ENCODE data around the gene AMFR. TPM values are rescaled to one million over a fixed set of nuclear protein-coding genes. Genes with fewer than 3 reads are reported as not detected.

AMFR gene
- total RNA-seq, 2 donors from 2014 or later, result 46.5 to 86.2 TPM

GRCh38 chr16:56450275-56450985 lies 25.1 kb upstream of the AMFR start:
- H3K9me3 Mint-ChIP-seq, result no peaks in the 10 kb centered on the region
- H3K4me3 Mint-ChIP-seq, result peak overlapping the region; percentile 92
- H3K27ac Mint-ChIP-seq, result peak overlapping the region; percentile 86 to 96
- ATAC-seq, result peak in 1 of 2 donors; percentile 63
- peaks cover 32 to 59% of the 10 kb centered on the region in 2 donors for H3K4me1 Mint-ChIP-seq (ENCODE audit: low read depth in 2 of 2)
- H3K27me3 Mint-ChIP-seq, result no peaks in the 10 kb centered on the region
- peaks cover 30% of the 10 kb centered on the region for H3K36me3 Mint-ChIP-seq
- no peak for DNase-seq (ENCODE audit: low spot score)

GRCh38 chr16:56448005-56448404 lies 22.7 kb upstream of the AMFR start:
- H3K4me3 Mint-ChIP-seq, result peak overlapping the region; percentile 92
- peak overlapping the region; percentile 11 to 68 for H3K27ac Mint-ChIP-seq
- H3K4me1 Mint-ChIP-seq (ENCODE audit: low read depth in 2 of 2), result peaks cover 28 to 53% of the 10 kb centered on the region in 2 donors
- no peak for DNase-seq (ENCODE audit: low spot score)
- no peak for ATAC-seq
- H3K27me3 Mint-ChIP-seq, result no peaks in the 10 kb centered on the region
- no peaks in the 10 kb centered on the region for H3K9me3 Mint-ChIP-seq
- H3K36me3 Mint-ChIP-seq, result peaks cover 22% of the 10 kb centered on the region

GRCh38 chr16:56447286-56447685 lies 21.9 kb upstream of the AMFR start:
- ATAC-seq, result no peak
- Mint-ChIP-seq H3K4me1 (ENCODE audit: low read depth in 2 of 2) (peaks cover 28 to 47% of the 10 kb centered on the region in 2 donors), H3K4me3 (peak overlapping the region; percentile 92), H3K9me3 (no peaks in the 10 kb centered on the region), H3K36me3 (peaks cover 29% of the 10 kb centered on the region), H3K27me3 (no peaks in the 10 kb centered on the region), H3K27ac (peak overlapping the region; percentile 11 to 68)
- no peak for DNase-seq (ENCODE audit: low spot score)

- DNase-seq (ENCODE audit: low spot score), result no peak
- no peak for ATAC-seq
- Mint-ChIP-seq H3K9me3 (no peaks in the 10 kb centered on the region), H3K27ac (no peak overlapping the region), H3K27me3 (no peaks in the 10 kb centered on the region), H3K36me3 (peaks cover 45% of the 10 kb centered on the region), H3K4me1 (ENCODE audit: low read depth in 2 of 2) (peaks cover 4 to 9% of the 10 kb centered on the region in 2 donors), H3K4me3 (no peak overlapping the region)
Observed at GRCh38 chr16:56438038-56438437, 12.7 kb upstream of the AMFR start.

- no peaks in the 10 kb centered on the region for H3K9me3 Mint-ChIP-seq
- H3K27me3 Mint-ChIP-seq, result no peaks in the 10 kb centered on the region
- peaks cover 38% of the 10 kb centered on the region for H3K36me3 Mint-ChIP-seq
- no peak overlapping the region for H3K27ac Mint-ChIP-seq
- H3K4me3 Mint-ChIP-seq, result no peak overlapping the region
- ATAC-seq (no peak), DNase-seq (ENCODE audit: low spot score) (no peak)
- peaks cover 0 to 5% of the 10 kb centered on the region in 2 donors for H3K4me1 Mint-ChIP-seq (ENCODE audit: low read depth in 2 of 2)
Observed at GRCh38 chr16:56436258-56436657, 10.9 kb upstream of the AMFR start.

- Mint-ChIP-seq H3K36me3 (peaks cover 15% of the 10 kb centered on the region), H3K9me3 (no peaks in the 10 kb centered on the region), H3K4me3 (no peak overlapping the region), H3K27ac (no peak overlapping the region), H3K27me3 (no peaks in the 10 kb centered on the region), H3K4me1 (ENCODE audit: low read depth in 2 of 2) (peaks cover 15 to 23% of the 10 kb centered on the region in 2 donors)
- DNase-seq (ENCODE audit: low spot score) (no peak), ATAC-seq (no peak)
Observed at GRCh38 chr16:56428091-56428490, 2.7 kb upstream of the AMFR start.

- Mint-ChIP-seq H3K4me1 (ENCODE audit: low read depth in 2 of 2) (peaks cover 29 to 38% of the 10 kb centered on the region in 2 donors), H3K27ac (peak overlapping the region; percentile 48 to 57), H3K4me3 (peak overlapping the region; percentile 84), H3K36me3 (peaks cover 8% of the 10 kb centered on the region), H3K9me3 (no peaks in the 10 kb centered on the region), H3K27me3 (no peaks in the 10 kb centered on the region)
- DNase-seq (ENCODE audit: low spot score), result no peak
- ATAC-seq, result no peak
Observed at GRCh38 chr16:56426585-56426984, 1.2 kb upstream of the AMFR start.

GRCh38 chr16:56424791-56425438 lies 430 bp downstream of the AMFR start:
- H3K4me3 Mint-ChIP-seq, result peak overlapping the region; percentile 95
- H3K4me1 Mint-ChIP-seq (ENCODE audit: low read depth in 2 of 2), result peaks cover 35 to 50% of the 10 kb centered on the region in 2 donors
- peak; percentile 67 to 72 for ATAC-seq
- peak; percentile 62 for DNase-seq (ENCODE audit: low spot score)
- H3K9me3 Mint-ChIP-seq, result no peaks in the 10 kb centered on the region
- no peaks in the 10 kb centered on the region for H3K36me3 Mint-ChIP-seq
- H3K27ac Mint-ChIP-seq, result peak overlapping the region; percentile 60 to 93
- H3K27me3 Mint-ChIP-seq, result no peaks in the 10 kb centered on the region

- Mint-ChIP-seq H3K4me3 (peak overlapping the region; percentile 95), H3K27me3 (no peaks in the 10 kb centered on the region), H3K27ac (peak overlapping the region; percentile 60 to 93), H3K36me3 (no peaks in the 10 kb centered on the region), H3K9me3 (no peaks in the 10 kb centered on the region), H3K4me1 (ENCODE audit: low read depth in 2 of 2) (peaks cover 35 to 50% of the 10 kb centered on the region in 2 donors)
- DNase-seq (ENCODE audit: low spot score), result no peak
- no peak for ATAC-seq
Observed at GRCh38 chr16:56424404-56424764, 961 bp downstream of the AMFR start.

GRCh38 chr16:56423584-56424403 lies 1.6 kb downstream of the AMFR start:
- H3K36me3 Mint-ChIP-seq, result no peaks in the 10 kb centered on the region
- H3K4me3 Mint-ChIP-seq, result peak overlapping the region; percentile 95
- no peaks in the 10 kb centered on the region for H3K27me3 Mint-ChIP-seq
- no peaks in the 10 kb centered on the region for H3K9me3 Mint-ChIP-seq
- peak overlapping the region; percentile 60 to 93 for H3K27ac Mint-ChIP-seq
- no peak for DNase-seq (ENCODE audit: low spot score)
- H3K4me1 Mint-ChIP-seq (ENCODE audit: low read depth in 2 of 2), result peaks cover 35 to 50% of the 10 kb centered on the region in 2 donors
- ATAC-seq, result no peak

- H3K4me3 Mint-ChIP-seq, result peak overlapping the region; percentile 61
- H3K27me3 Mint-ChIP-seq, result no peaks in the 10 kb centered on the region
- no peak for DNase-seq (ENCODE audit: low spot score)
- H3K4me1 Mint-ChIP-seq (ENCODE audit: low read depth in 2 of 2), result peaks cover 35 to 46% of the 10 kb centered on the region in 2 donors
- no peaks in the 10 kb centered on the region for H3K9me3 Mint-ChIP-seq
- ATAC-seq, result no peak
- H3K27ac Mint-ChIP-seq, result peak overlapping the region in 1 of 2 donors; percentile 19
- no peaks in the 10 kb centered on the region for H3K36me3 Mint-ChIP-seq
Observed at GRCh38 chr16:56422896-56423441, 2.4 kb downstream of the AMFR start.

GRCh38 chr16:56421976-56422669 lies 3.2 kb downstream of the AMFR start:
- Mint-ChIP-seq H3K27ac (peak overlapping the region in 1 of 2 donors; percentile 19), H3K4me3 (no peak overlapping the region), H3K9me3 (no peaks in the 10 kb centered on the region), H3K27me3 (no peaks in the 10 kb centered on the region), H3K36me3 (no peaks in the 10 kb centered on the region), H3K4me1 (ENCODE audit: low read depth in 2 of 2) (peaks cover 35 to 46% of the 10 kb centered on the region in 2 donors)
- DNase-seq (ENCODE audit: low spot score) (no peak), ATAC-seq (no peak)

- no peak overlapping the region for H3K27ac Mint-ChIP-seq
- DNase-seq (ENCODE audit: low spot score), result no peak
- H3K4me3 Mint-ChIP-seq, result no peak overlapping the region
- H3K4me1 Mint-ChIP-seq (ENCODE audit: low read depth in 2 of 2), result peaks cover 35 to 46% of the 10 kb centered on the region in 2 donors
- no peaks in the 10 kb centered on the region for H3K9me3 Mint-ChIP-seq
- H3K27me3 Mint-ChIP-seq, result no peaks in the 10 kb centered on the region
- H3K36me3 Mint-ChIP-seq, result no peaks in the 10 kb centered on the region
- no peak for ATAC-seq
Observed at GRCh38 chr16:56421313-56421712, 4.0 kb downstream of the AMFR start.
